ENCODE measurements around the gene CAMK2D.

The CAMK2D gene

DNA sequence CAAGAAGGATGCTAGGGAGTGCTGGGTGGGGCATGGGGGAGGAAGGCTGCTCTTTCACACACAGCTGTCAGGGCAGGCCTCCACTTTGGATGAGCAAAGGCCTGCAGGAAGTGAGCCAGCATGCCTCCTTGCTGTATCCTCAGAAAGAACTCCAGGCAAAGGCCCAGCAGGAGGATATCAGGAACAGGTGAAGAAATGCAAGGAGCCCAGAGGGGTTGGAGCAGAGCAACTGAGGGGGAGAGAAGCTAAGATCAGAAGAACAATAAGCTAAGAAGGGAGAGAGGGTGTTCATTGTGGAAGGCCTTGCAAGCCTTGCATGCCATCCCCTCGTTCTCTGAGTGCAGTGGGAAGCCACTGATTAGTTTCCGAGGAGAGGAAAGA lies 115.1 kb downstream of the CAMK2D start:
- DNase-seq (ENCODE audit: low read depth, low spot score): no peak
- TF ChIP-seq, protein P1, sequence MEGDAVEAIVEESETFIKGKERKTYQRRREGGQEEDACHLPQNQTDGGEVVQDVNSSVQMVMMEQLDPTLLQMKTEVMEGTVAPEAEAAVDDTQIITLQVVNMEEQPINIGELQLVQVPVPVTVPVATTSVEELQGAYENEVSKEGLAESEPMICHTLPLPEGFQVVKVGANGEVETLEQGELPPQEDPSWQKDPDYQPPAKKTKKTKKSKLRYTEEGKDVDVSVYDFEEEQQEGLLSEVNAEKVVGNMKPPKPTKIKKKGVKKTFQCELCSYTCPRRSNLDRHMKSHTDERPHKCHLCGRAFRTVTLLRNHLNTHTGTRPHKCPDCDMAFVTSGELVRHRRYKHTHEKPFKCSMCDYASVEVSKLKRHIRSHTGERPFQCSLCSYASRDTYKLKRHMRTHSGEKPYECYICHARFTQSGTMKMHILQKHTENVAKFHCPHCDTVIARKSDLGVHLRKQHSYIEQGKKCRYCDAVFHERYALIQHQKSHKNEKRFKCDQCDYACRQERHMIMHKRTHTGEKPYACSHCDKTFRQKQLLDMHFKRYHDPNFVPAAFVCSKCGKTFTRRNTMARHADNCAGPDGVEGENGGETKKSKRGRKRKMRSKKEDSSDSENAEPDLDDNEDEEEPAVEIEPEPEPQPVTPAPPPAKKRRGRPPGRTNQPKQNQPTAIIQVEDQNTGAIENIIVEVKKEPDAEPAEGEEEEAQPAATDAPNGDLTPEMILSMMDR (IDR thresholded peaks at IDR 0.05; ENCODE audit: insufficient read depth, low read length, missing control alignments): no peak
- ChIA-PET POLR2A (no interaction called here), CTCF (no interaction called here)
- H3K4me3 ChIP-seq (ENCODE audit: low read depth, low read length): no peak overlapping the region

DNA sequence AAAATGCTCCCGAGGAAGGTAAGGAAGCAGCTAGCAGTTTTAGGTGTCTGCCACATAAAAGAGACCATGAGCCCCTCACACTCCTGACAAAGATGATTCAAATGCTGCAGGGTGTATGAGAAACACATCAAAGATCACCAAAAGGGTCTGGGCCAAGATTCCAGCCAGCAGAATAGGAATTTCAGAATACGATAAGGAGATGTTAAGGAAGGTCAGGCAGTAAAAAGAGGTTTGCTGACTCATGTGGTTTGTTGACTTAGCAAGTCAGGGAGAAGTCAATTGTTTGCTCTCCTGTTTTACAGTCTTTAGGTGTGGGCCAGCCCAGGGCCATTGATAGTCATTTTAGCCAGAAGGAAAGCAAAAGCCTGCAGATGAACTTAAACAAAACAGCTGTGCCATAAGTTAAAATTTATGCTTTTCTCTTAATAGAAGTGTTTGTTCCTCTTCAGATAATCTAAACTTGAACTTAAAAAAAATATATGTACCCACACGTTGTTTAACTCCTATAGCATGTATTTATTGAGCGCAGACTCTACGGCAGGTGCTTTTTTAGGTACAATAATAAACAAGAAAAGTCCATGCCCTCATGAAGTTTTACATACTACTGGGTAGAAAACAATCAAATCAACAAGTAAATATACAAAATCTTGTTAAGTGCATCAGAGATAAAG lies 115.6 kb downstream of the CAMK2D start:
- CTCF ChIA-PET: interaction anchor here (1.3 kb wide), 1 partner anchor 732 kb away, joined by 3 read pairs; no protein-coding TSS in a partner anchor
- POLR2A ChIA-PET: no interaction called here
- TF ChIP-seq, protein P1 (IDR thresholded peaks at IDR 0.05; ENCODE audit: insufficient read depth, low read length, missing control alignments): no peak
- no peak for DNase-seq (ENCODE audit: low read depth, low spot score)
- no peak overlapping the region for H3K4me3 ChIP-seq (ENCODE audit: low read depth, low read length)

DNA sequence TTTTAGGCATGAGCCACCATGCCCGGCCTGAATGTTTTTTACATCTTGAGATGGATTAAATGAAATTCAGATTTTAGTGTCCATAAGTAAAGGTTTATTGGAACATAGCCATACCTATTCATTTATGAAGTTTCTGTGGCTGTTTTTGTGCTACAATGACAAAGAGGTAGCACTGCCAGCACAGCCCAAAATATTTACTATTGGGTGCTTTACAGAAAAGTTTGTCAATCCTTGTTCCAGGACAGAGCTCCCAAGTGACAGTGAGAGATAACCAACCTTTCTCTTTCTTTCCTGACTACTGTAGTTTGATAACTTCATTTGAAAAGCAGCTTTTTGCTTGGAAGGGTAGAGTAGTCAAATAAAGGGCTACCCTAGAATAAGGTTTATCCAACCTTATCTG lies 116.2 kb downstream of the CAMK2D start:
- ChIA-PET POLR2A (no interaction called here), CTCF (interaction anchor here (0.8 to 2.4 kb wide), 3 partner anchors 39 to 732 kb away, joined by 3 to 8 read pairs (median 3); no protein-coding TSS in a partner anchor)
- no peak overlapping the region for H3K4me3 ChIP-seq (ENCODE audit: low read depth, low read length)
- DNase-seq (ENCODE audit: low read depth, low spot score): no peak
- TF ChIP-seq, protein P1 (IDR thresholded peaks at IDR 0.05; ENCODE audit: insufficient read depth, low read length, missing control alignments): no peak

DNA sequence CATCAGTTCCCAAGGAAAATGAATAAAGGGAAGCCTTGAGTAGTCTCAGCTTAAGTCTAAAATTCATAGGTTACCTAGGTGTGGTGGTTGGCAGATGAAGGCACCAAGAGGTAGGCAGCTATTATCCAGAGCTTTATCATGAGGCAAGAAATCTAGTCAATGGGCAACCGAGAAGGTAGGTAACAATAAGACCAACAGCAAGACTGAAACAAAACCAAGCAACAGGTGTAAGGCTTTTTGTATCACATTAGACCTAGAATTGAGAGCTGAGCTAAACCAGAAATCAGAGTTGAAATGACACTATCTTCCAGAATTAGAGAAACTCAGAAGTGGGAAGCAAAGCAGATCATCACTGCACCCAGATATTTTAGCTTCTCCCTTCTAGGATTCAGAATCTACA lies 117.1 kb downstream of the CAMK2D start:
- H3K4me3 ChIP-seq (ENCODE audit: low read depth, low read length): no peak overlapping the region
- TF ChIP-seq, protein P1 (IDR thresholded peaks at IDR 0.05; ENCODE audit: insufficient read depth, low read length, missing control alignments): no peak
- POLR2A ChIA-PET: no interaction called here
- CTCF ChIA-PET: interaction anchor here (0.7 to 2.4 kb wide), 5 partner anchors 9 to 733 kb away, joined by 3 to 8 read pairs (median 3); no protein-coding TSS in a partner anchor
- DNase-seq (ENCODE audit: low read depth, low spot score): no peak

DNA sequence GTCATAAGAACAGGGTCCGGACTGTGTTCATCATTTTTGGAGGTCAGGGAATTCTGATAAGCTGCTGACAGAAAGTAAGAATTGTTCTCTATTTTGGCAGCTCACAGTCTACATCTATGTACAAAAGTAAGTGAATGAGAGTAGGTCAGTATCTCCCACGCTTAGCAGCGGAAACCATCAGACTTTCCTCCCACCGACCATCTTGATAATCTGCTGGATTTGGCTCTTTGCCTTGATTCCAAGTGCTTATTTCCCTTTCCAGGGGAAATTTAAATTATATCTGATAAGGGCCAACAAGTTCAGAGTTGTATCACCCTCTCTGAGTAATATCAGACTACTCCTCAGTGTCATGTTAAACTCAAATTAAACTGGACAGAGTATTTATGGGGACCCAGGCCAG lies 118.0 kb downstream of the CAMK2D start:
- CTCF ChIA-PET: interaction anchor here (1.5 to 2.4 kb wide), 2 partner anchors 8 to 248 kb away, joined by 4 to 8 read pairs; no protein-coding TSS in a partner anchor
- H3K4me3 ChIP-seq (ENCODE audit: low read depth, low read length): no peak overlapping the region
- POLR2A ChIA-PET: no interaction called here
- TF ChIP-seq, protein P1 (IDR thresholded peaks at IDR 0.05; ENCODE audit: insufficient read depth, low read length, missing control alignments): no peak
- DNase-seq (ENCODE audit: low read depth, low spot score): no peak

DNA sequence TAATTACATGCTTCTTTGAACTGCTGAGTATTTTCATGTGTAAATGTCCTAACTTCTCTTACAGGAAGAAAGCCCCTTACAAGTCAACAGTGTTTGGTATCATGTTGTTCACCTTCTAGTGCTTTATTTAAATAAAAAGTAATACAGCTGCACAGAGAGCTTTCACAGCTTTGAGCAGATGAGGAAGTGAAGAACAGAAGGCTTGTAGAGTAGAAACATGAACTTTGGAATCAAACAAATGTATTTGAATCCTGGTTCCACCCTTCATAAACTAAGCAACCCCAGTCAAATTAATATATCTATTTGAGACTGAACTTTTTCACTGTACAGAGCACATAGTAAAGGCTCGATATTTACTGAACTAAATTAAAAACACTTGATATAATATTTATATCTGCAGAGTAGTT lies 120.5 kb downstream of the CAMK2D start:
- TF ChIP-seq, protein P1 (IDR thresholded peaks at IDR 0.05; ENCODE audit: insufficient read depth, low read length, missing control alignments): no peak
- no peak for DNase-seq (ENCODE audit: low read depth, low spot score)
- H3K4me3 ChIP-seq (ENCODE audit: low read depth, low read length): no peak overlapping the region
- ChIA-PET CTCF (interaction anchor here (0.9 kb wide), 1 partner anchor 9 kb away, joined by 3 read pairs; no protein-coding TSS in a partner anchor), POLR2A (no interaction called here)
